Gastroesophageal sphincter (tissue), 4 donors: Measurements from ENCODE around the gene ERBB2. TPM values are rescaled to one million over a fixed set of nuclear protein-coding genes. Genes with fewer than 3 reads are reported as not detected.

Experiments
- ATAC-seq: fragments of 150-250 bp; one replicate; pipeline ENCODE4 v1.9.1; 2016; ENCODE audit warnings: mild to moderate bottlenecking, moderate library complexity
- H3K27ac ChIP-seq, 4 donors: fragments of 200-600 bp; sonication (generic) in 3 of 4; 1 replicate in 3 of 4; 2 replicates in 1 of 4; pipeline ENCODE4 v1.5.1; 2016 to 2019
- H3K27me3 ChIP-seq: fragments of 200-600 bp; sonication (generic); one replicate; pipeline ENCODE4 v1.5.1; 2019
- H3K36me3 ChIP-seq, 2 donors: fragments of 200-600 bp; sonication (generic); one replicate each; pipeline ENCODE4 v1.5.1; 2019; ENCODE audit warnings: control low read depth in 1 of 2
- H3K4me1 ChIP-seq, 3 donors: fragments of 200-600 bp; sonication (generic); 1 replicate in 2 of 3; 2 replicates in 1 of 3; pipeline ENCODE4 v1.5.1; 2016 to 2019; ENCODE audit warnings: control low read depth in 2 of 3
- H3K4me3 ChIP-seq, 2 donors: fragments of 200-600 bp; sonication (generic); one replicate each; pipeline ENCODE4 v1.5.1; 2019; ENCODE audit warnings: mild to moderate bottlenecking in 1 of 2, moderate library complexity in 1 of 2
- H3K9me3 ChIP-seq, 3 donors: fragments of 200-600 bp; sonication (generic); one replicate each; pipeline ENCODE4 v1.5.1; 2017 to 2019; ENCODE audit warnings: control low read depth in 2 of 3
- EP300 ChIP-seq: sonication (generic); formaldehyde crosslinking; IDR thresholded peaks from one replicate; pipeline ENCODE4 v1.6.1; 2017; ENCODE audit warnings: antibody characterized with exemption, mild to moderate bottlenecking
- POLR2A ChIP-seq, 2 donors: fragments of 450-650 bp; IDR thresholded peaks; one replicate each; pipeline ENCODE4 v1.6.1; 2017; ENCODE audit warnings: antibody characterized with exemption in 2 of 2, mild to moderate bottlenecking in 2 of 2, moderate library complexity in 1 of 2
- POLR2AphosphoS5 ChIP-seq: sonication (generic); formaldehyde crosslinking; IDR thresholded peaks from one replicate; pipeline ENCODE4 v1.6.1; 2017; ENCODE audit warnings: antibody characterized with exemption
- WGBS, 2 donors: methylation state at CpG; one replicate each; pipeline ENCODE4 v1.1.5; 2018; ENCODE audit warnings: low coverage in 1 of 2; 5-methylcytosine and 5-hydroxymethylcytosine counted together
- total RNA-seq, 4 donors: library from RNA; depleted of rRNA; stranded (reverse); fragments of >200 nt; gene quantifications; one replicate each; pipeline ENCODE4 v1.1.0, GENCODE V29; 2016
- TF ChIP-seq, protein P1 (sequence below), 4 experiments: fragments of 200-600 bp in 2 of 4; fragments of 450-650 bp in 2 of 4; sonication (generic) in 1 of 4; IDR thresholded peaks; one replicate each; pipeline ENCODE4 v1.5.1; 2017 to 2019; ENCODE audit warnings: antibody characterized with exemption in 4 of 4, mild to moderate bottlenecking in 2 of 4, moderate library complexity in 2 of 4

Gene ERBB2
- total RNA-seq, 4 donors from 2014 or later = 43.3 to 60.8 (median 48.2) TPM

- ATAC-seq = peak; percentile 96
- Histone ChIP-seq H3K36me3 (no peaks in the 10 kb centered on the region), H3K27ac (peak overlapping the region; percentile 71 to 97 (median 94)), H3K9me3 (no peaks in the 10 kb centered on the region), H3K27me3 (peaks cover 15% of the 10 kb centered on the region), H3K4me3 (peak overlapping the region; percentile 39 to 85), H3K4me1 (peaks cover 0 to 20% (median 14%) of the 10 kb centered on the region in 3 donors)
- no CpG with 5 or more reads among the region's 91 CpGs for WGBS, 2 donors
- TF ChIP-seq POLR2A (IDR thresholded peaks at IDR 0.05) (peak; percentile 76 to 80), POLR2AphosphoS5 (peak; percentile 82), EP300 (no peak)
- TF ChIP-seq, protein P1, sequence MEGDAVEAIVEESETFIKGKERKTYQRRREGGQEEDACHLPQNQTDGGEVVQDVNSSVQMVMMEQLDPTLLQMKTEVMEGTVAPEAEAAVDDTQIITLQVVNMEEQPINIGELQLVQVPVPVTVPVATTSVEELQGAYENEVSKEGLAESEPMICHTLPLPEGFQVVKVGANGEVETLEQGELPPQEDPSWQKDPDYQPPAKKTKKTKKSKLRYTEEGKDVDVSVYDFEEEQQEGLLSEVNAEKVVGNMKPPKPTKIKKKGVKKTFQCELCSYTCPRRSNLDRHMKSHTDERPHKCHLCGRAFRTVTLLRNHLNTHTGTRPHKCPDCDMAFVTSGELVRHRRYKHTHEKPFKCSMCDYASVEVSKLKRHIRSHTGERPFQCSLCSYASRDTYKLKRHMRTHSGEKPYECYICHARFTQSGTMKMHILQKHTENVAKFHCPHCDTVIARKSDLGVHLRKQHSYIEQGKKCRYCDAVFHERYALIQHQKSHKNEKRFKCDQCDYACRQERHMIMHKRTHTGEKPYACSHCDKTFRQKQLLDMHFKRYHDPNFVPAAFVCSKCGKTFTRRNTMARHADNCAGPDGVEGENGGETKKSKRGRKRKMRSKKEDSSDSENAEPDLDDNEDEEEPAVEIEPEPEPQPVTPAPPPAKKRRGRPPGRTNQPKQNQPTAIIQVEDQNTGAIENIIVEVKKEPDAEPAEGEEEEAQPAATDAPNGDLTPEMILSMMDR (IDR thresholded peaks at IDR 0.05) = peak in 3 of 4 experiments; percentile 95 to 99 (median 96)
Measured at GRCh38 chr17:39754161-39754957, 54.5 kb downstream of the ERBB2 start.

DNA sequence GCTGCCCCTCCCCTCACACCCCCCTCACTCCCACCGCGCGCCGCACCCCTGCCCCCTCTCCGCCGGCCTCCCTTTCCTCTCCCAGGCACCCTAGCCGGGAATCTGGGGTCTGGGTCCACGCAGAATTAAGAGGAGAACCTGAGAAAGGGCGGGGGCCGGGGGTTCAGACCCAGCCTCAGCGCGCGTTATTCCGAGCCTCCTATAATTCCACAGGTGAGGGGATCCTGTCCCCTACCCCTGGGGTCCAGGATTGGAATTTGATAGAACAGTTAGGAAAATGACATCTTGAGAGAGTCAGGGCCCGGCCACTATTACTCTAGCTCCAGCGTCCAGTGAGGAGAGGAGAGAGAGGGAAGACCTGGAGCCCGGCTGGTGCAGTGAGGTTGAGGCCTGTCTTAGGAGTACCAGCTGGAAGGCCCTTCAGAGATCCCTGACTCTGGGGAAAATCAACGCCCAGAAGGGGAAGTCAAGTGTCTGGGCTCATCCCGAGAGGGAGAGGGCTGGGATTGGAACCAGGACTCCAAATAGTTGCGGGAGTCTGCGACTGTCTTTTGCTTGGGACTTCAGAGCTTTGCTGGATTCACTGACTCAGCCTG is 55.2 kb downstream of the ERBB2 start:
- Histone ChIP-seq H3K4me3 (peak overlapping the region; percentile 39 to 85), H3K36me3 (no peaks in the 10 kb centered on the region), H3K9me3 (no peaks in the 10 kb centered on the region), H3K27me3 (peaks cover 18% of the 10 kb centered on the region), H3K27ac (peak overlapping the region; percentile 71 to 97 (median 94)), H3K4me1 (peaks cover 0 to 20% (median 14%) of the 10 kb centered on the region in 3 donors)
- WGBS, 2 donors = 32 to 49% methylated on average over 5 to 7 of the region's 21 CpGs
- TF ChIP-seq POLR2A (IDR thresholded peaks at IDR 0.05) (no peak), POLR2AphosphoS5 (no peak), EP300 (no peak)
- TF ChIP-seq, protein P1 (IDR thresholded peaks at IDR 0.05) = no peak
- ATAC-seq = no peak

GRCh38 chr17:39755554-39756379 is 55.9 kb downstream of the ERBB2 start:
- TF ChIP-seq, protein P1 (IDR thresholded peaks at IDR 0.05) = no peak
- TF ChIP-seq POLR2A (IDR thresholded peaks at IDR 0.05) (no peak), EP300 (no peak), POLR2AphosphoS5 (no peak)
- ATAC-seq = no peak
- peak overlapping the region in 3 of 4 donors; percentile 92 to 97 (median 95) for H3K27ac ChIP-seq
- 48 to 74% methylated on average over 4 to 8 of the region's 18 CpGs for WGBS, 2 donors
- peaks cover 19% of the 10 kb centered on the region for H3K27me3 ChIP-seq
- H3K4me3 ChIP-seq = no peak overlapping the region
- no peaks in the 10 kb centered on the region for H3K9me3 ChIP-seq
- H3K36me3 ChIP-seq = no peaks in the 10 kb centered on the region
- H3K4me1 ChIP-seq = peaks cover 0 to 20% (median 14%) of the 10 kb centered on the region in 3 donors

DNA sequence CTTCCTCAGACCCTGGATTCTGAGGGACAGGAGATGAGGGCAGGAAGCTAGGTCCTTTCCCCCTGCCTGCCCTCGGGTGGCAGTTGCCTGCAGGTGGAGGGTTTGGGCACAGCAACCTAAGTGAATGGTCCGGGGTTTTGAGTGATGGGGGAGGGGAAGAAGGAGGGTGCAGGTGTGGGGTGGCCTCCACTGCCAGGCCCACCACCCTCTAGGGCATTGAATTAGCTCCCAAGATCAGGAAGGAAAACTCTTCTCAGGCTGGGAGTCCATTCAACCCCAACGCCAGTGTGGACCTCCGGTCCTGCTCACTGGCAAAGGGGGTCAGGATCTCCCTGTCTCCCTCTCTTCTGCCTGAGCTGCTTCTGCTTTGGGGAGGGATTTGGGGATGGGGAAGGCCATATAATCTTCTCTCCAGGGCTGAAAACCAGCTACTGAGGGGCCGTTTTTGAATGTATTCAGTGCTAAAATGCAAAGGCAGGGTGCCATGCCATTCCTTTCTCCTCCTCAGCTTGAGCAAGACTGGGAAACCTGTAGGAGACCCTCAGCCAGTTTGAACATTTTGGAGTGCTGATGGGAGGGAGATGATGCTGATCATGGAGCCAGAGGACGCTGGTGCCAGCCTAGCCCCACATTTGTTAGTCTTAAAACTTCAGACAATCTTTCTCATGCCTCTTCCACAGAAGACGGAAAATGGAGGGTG is 56.7 kb downstream of the ERBB2 start:
- H3K9me3 ChIP-seq = no peaks in the 10 kb centered on the region
- no peaks in the 10 kb centered on the region for H3K36me3 ChIP-seq
- H3K4me3 ChIP-seq = no peak overlapping the region
- 60 to 75% methylated on average over 2 of the region's 7 CpGs for WGBS, 2 donors
- no peak overlapping the region for H3K27ac ChIP-seq
- peaks cover 0 to 20% (median 14%) of the 10 kb centered on the region in 3 donors for H3K4me1 ChIP-seq
- ATAC-seq = no peak
- H3K27me3 ChIP-seq = peaks cover 19% of the 10 kb centered on the region
- TF ChIP-seq EP300 (no peak), POLR2AphosphoS5 (no peak), POLR2A (IDR thresholded peaks at IDR 0.05) (no peak)
- TF ChIP-seq, protein P1 (IDR thresholded peaks at IDR 0.05) = no peak
